Measurements from ENCODE around the gene UBL7. TPM values are rescaled to one million over a fixed set of nuclear protein-coding genes. Genes with fewer than 3 reads are reported as not detected.

The UBL7 gene
- total and polyA plus RNA-seq, 2 donors (not counting 1 experiment from before 2014, with no cell fraction given), result 44.4 to 73.9 TPM

- peaks cover 95 to 100% of the 10 kb centered on the region in 2 donors for H3K4me1 ChIP-seq (ENCODE audit: control insufficient read depth in 2 of 2, insufficient read depth in 2 of 2, low read length in 2 of 2)
- no peaks in the 10 kb centered on the region for H3K27me3 ChIP-seq (replicated peaks in 1 of 4; ENCODE audit: control extremely low read depth in 1 of 4, control insufficient read depth in 3 of 4, insufficient read depth in 4 of 4, low read length in 3 of 4)
- H3K4me2 ChIP-seq (replicated peaks; ENCODE audit: low read depth, low read length, poor library complexity, severe bottlenecking), result peak overlapping the region; percentile 75
- H3K9ac ChIP-seq (ENCODE audit: low read length), result peak overlapping the region; percentile 55
- TF ChIP-seq CTCF (IDR thresholded peaks at IDR 0.05), result no peak
- no peak for TF ChIP-seq EZH2 (IDR thresholded peaks at IDR 0.05; ENCODE audit: borderline replicate concordance, insufficient read depth, low read depth, low read length, poor library complexity, severe bottlenecking)
- peaks cover 0 to 4% (median 0%) of the 10 kb centered on the region in 3 donors for H3K9me3 ChIP-seq (ENCODE audit: control extremely low read depth in 1 of 3, control insufficient read depth in 2 of 3, insufficient read depth in 1 of 3, low read length in 2 of 3)
- ChIA-PET POLR2A (interaction anchor here (0.7 to 4.6 kb wide), 7 partner anchors 12 to 384 kb away, joined by 3 to 40 read pairs (median 4); partner anchors contain the start of genes CSK and SEMA7A), CTCF (interaction anchor here (0.6 to 6.4 kb wide), 8 partner anchors 8 to 41 kb away, joined by 3 to 49 read pairs (median 5); partner anchors contain the start of gene SEMA7A)
- peak overlapping the region; percentile 97 for H3K27ac Mint-ChIP-seq
- no peak overlapping the region for H2AFZ ChIP-seq (ENCODE audit: insufficient read depth, low read depth, low read length, poor library complexity, severe bottlenecking)
- peak overlapping the region in 2 of 5 experiments; percentile 1 to 49 for H3K4me3 ChIP-seq (ENCODE audit: control extremely low read depth in 1 of 5, extremely low read depth in 1 of 5, insufficient read depth in 1 of 5, low read depth in 2 of 5, low read length in 4 of 5)
- DNase-seq (peak; percentile 83), ATAC-seq (ENCODE audit: low read depth) (peak; percentile 51)
- peaks cover 10% of the 10 kb centered on the region for H3K79me2 ChIP-seq (ENCODE audit: control insufficient read depth, insufficient read depth, low read length)
- intact Hi-C loops (cut with micrococcal nuclease), result loop anchor here (2.0 kb wide), 2 partner anchors 63 to 379 kb away; partner anchors contain the start of gene UBL7
- H3K4me1 Mint-ChIP-seq, result peaks cover 98% of the 10 kb centered on the region
- H3K4me3 Mint-ChIP-seq, result peak overlapping the region; percentile 78
- H3K27ac ChIP-seq (ENCODE audit: low read length in 2 of 2), result peak overlapping the region; percentile 96 to 98
- H3K9me3 Mint-ChIP-seq (ENCODE audit: insufficient read depth), result no peaks in the 10 kb centered on the region
- 23% methylated on average over 3 of the region's 6 CpGs for WGBS (ENCODE audit: insufficient coverage)
- no peaks in the 10 kb centered on the region for H4K20me1 ChIP-seq (ENCODE audit: control insufficient read depth, insufficient read depth, low read length, poor library complexity, severe bottlenecking)
- H3K36me3 ChIP-seq (replicated peaks in 1 of 2; ENCODE audit: control extremely low read depth in 1 of 2, control insufficient read depth in 1 of 2, extremely low read depth in 1 of 2, insufficient read depth in 2 of 2, low read length in 1 of 2), result no peaks in the 10 kb centered on the region
- H3K27me3 Mint-ChIP-seq, result no peaks in the 10 kb centered on the region
These were observed 63.5 kb downstream of the UBL7 start for GRCh38 chr15:74397239-74398068.

Data from B cell (primary cell).